OCI-LY3 (cell line): ENCODE data around the gene DENND4A.

Experiments
- H2AFZ ChIP-seq: fragments of 200-600, 300-600 bp; shearing (Covaris generic); 2 replicates; pipeline ENCODE4 v1.6.0; 2014; ENCODE audit warnings: antibody characterized with exemption, low read depth, low read length
- H3K27ac ChIP-seq: fragments of 200-600, 300-600 bp; sonication (generic); 2 replicates; pipeline ENCODE4 v1.5.1; 2014; ENCODE audit warnings: mild to moderate bottlenecking, low read length, moderate library complexity, mixed read lengths
- H3K27me3 ChIP-seq: fragments of 200-600, 300-600 bp; sonication (generic); 2 replicates; pipeline ENCODE4 v1.6.1; 2014; ENCODE audit warnings: low read depth, low read length, mixed read lengths
- H3K36me3 ChIP-seq: fragments of 200-600, 300-600 bp; sonication (generic); replicated peaks from 2 replicates; pipeline ENCODE3; 2014; ENCODE audit warnings: low read depth, low read length, mixed read lengths
- H3K4me1 ChIP-seq: fragments of 300-600, 200-600 bp; sonication (generic); 2 replicates; pipeline ENCODE4 v1.6.1; 2014; ENCODE audit warnings: low read length, mixed read lengths
- H3K4me2 ChIP-seq: fragments of 200-600, 300-600 bp; sonication (generic); 2 replicates; pipeline ENCODE4 v1.6.1; 2014; ENCODE audit warnings: low read length, mixed read lengths
- H3K4me3 ChIP-seq: fragments of 300-600, 200-600 bp; sonication (generic); 2 replicates; pipeline ENCODE4 v1.5.1; 2014; ENCODE audit warnings: antibody characterized with exemption, mild to moderate bottlenecking, low read length, moderate library complexity
- H3K79me2 ChIP-seq: fragments of 300-600, 200-600 bp; shearing (Covaris generic); 2 replicates; pipeline ENCODE4 v1.6.1; 2014; ENCODE audit warnings: mild to moderate bottlenecking, low read length, mixed read lengths
- H3K9ac ChIP-seq: fragments of 300-600, 200-600 bp; shearing (Covaris generic); 2 replicates; pipeline ENCODE4 v1.6.0; 2014; ENCODE audit warnings: mild to moderate bottlenecking, low read length, moderate library complexity
- H3K9me3 ChIP-seq: fragments of 200-600, 300-600 bp; shearing (Covaris generic); 2 replicates; pipeline ENCODE4 v1.6.1; 2014; ENCODE audit warnings: low read length, mixed read lengths; ENCODE audit not compliant: insufficient read depth
- H4K20me1 ChIP-seq: fragments of 200-600, 300-600 bp; sonication (generic); 2 replicates; pipeline ENCODE4 v1.6.1; 2016; ENCODE audit warnings: low read length, mixed read lengths; ENCODE audit not compliant: insufficient read depth
- CTCF ChIP-seq: fragments of 200-600, 300-600 bp; sonication (generic); IDR thresholded peaks from 2 replicates; pipeline ENCODE4 v1.5.1; 2014; ENCODE audit warnings: antibody characterized with exemption, low read length, low read depth
- EZH2phosphoT487 ChIP-seq: fragments of 200-600 bp; shearing (Covaris generic); IDR thresholded peaks from 2 replicates; pipeline ENCODE4 v1.6.1; 2018; ENCODE audit warnings: antibody characterized with exemption, mixed run types, low read depth

The DENND4A gene

GRCh38 chr15:65757256-65757655 is 34.8 kb downstream of the DENND4A start:
- no peak overlapping the region for H3K4me2 ChIP-seq
- H3K27me3 ChIP-seq: no peaks in the 10 kb centered on the region
- peaks cover 41% of the 10 kb centered on the region for H3K79me2 ChIP-seq
- H3K4me3 ChIP-seq: no peak overlapping the region
- peaks cover 68% of the 10 kb centered on the region for H4K20me1 ChIP-seq
- no peaks in the 10 kb centered on the region for H3K9me3 ChIP-seq
- H3K27ac ChIP-seq: no peak overlapping the region
- H3K4me1 ChIP-seq: peaks cover 11% of the 10 kb centered on the region
- TF ChIP-seq EZH2phosphoT487 (no peak), CTCF (no peak)
- H3K9ac ChIP-seq: no peak overlapping the region
- H3K36me3 ChIP-seq: peaks cover 34% of the 10 kb centered on the region
- no peak overlapping the region for H2AFZ ChIP-seq

- Histone ChIP-seq H4K20me1 (peaks cover 45% of the 10 kb centered on the region), H3K27ac (no peak overlapping the region), H3K4me2 (no peak overlapping the region), H3K9ac (no peak overlapping the region), H3K4me1 (no peaks in the 10 kb centered on the region), H3K79me2 (peaks cover 9% of the 10 kb centered on the region), H3K9me3 (no peaks in the 10 kb centered on the region), H3K4me3 (no peak overlapping the region), H2AFZ (no peak overlapping the region), H3K27me3 (no peaks in the 10 kb centered on the region), H3K36me3 (peaks cover 42% of the 10 kb centered on the region)
- TF ChIP-seq CTCF (no peak), EZH2phosphoT487 (no peak)
Measured at GRCh38 chr15:65752151-65752700, 39.9 kb downstream of the DENND4A start.

GRCh38 chr15:65751431-65751830 is 40.7 kb downstream of the DENND4A start:
- H2AFZ ChIP-seq: no peak overlapping the region
- H3K27ac ChIP-seq: no peak overlapping the region
- H3K4me2 ChIP-seq: no peak overlapping the region
- H3K9ac ChIP-seq: no peak overlapping the region
- TF ChIP-seq EZH2phosphoT487 (no peak), CTCF (no peak)
- peaks cover 42% of the 10 kb centered on the region for H4K20me1 ChIP-seq
- no peak overlapping the region for H3K4me3 ChIP-seq
- peaks cover 42% of the 10 kb centered on the region for H3K36me3 ChIP-seq
- no peaks in the 10 kb centered on the region for H3K27me3 ChIP-seq
- H3K9me3 ChIP-seq: no peaks in the 10 kb centered on the region
- H3K79me2 ChIP-seq: peaks cover 7% of the 10 kb centered on the region; the same call in 1 of the 2 replicates
- no peaks in the 10 kb centered on the region for H3K4me1 ChIP-seq

GRCh38 chr15:65747265-65747664 is 44.8 kb downstream of the DENND4A start:
- H3K9ac ChIP-seq: no peak overlapping the region
- TF ChIP-seq CTCF: no peak
- no peak for TF ChIP-seq EZH2phosphoT487
- H2AFZ ChIP-seq: no peak overlapping the region
- no peaks in the 10 kb centered on the region for H3K79me2 ChIP-seq
- no peak overlapping the region for H3K4me2 ChIP-seq
- H3K4me3 ChIP-seq: no peak overlapping the region
- no peak overlapping the region for H3K27ac ChIP-seq
- H3K27me3 ChIP-seq: no peaks in the 10 kb centered on the region
- H3K9me3 ChIP-seq: no peaks in the 10 kb centered on the region
- peaks cover 23% of the 10 kb centered on the region for H3K36me3 ChIP-seq
- no peaks in the 10 kb centered on the region for H3K4me1 ChIP-seq
- peaks cover 27% of the 10 kb centered on the region for H4K20me1 ChIP-seq
